ENCODE data around the gene MAGIX. TPM values are rescaled to one million over a fixed set of nuclear protein-coding genes. Genes with fewer than 3 reads are reported as not detected.

MAGIX gene
- total RNA-seq, 2 experiments from 2014 or later: 0.87 to 1.0 TPM

DNA sequence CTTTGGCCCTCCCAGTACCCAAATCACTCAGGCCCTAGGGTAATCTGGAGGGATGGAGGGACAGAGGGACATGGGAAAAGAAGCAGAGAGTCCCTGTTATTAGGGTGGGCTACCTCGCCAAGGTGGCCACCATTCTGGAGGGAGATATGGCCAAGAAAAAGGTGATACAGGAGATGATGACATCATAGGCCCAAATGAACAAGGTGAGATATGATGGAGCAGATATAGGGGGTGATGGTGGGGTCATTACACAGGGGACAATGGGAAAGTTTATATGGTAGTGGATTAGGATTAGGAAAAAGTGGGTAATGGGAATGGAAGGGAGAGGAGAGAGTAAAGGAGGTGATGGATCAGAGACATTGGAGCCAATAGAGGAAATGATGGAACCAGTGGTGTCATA lies 50.3 kb downstream of the MAGIX start:
- H3K4me1 Mint-ChIP-seq (ENCODE audit: low read depth): no peaks in the 10 kb centered on the region
- DNase-seq: no peak
- H3K27me3 Mint-ChIP-seq: no peaks in the 10 kb centered on the region
- intact Hi-C loops (cut with micrococcal nuclease): no loop called here
- no peaks in the 10 kb centered on the region for H3K9me3 Mint-ChIP-seq
- no peak overlapping the region for H3K27ac Mint-ChIP-seq
- H3K36me3 Mint-ChIP-seq: no peaks in the 10 kb centered on the region
- no peak overlapping the region for H3K4me3 Mint-ChIP-seq
- POLR2A ChIA-PET: no interaction called here
- CTCF ChIA-PET: no interaction called here

DNA sequence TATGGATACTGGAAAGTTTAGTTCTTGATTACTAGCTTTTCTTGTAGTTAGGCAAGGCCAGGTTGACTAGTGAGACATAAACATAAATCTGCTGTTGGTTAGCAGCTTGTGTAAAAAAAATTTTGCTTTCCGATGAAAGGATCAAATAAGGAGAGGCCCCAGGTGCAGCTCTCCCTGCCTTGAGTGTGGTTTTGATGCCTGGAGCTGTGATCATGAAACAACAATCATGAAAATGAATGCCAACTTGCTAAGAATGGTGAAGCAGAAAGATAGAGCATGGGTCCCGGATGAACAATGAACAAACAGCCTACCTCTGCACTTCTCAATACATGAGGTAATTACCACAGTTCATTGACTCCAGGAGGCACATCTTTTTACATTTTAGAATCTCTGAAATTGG lies 51.9 kb downstream of the MAGIX start:
- ChIA-PET POLR2A (no interaction called here), CTCF (interaction anchor here (1.0 kb wide), 1 partner anchor 22 kb away, joined by 3 read pairs; no protein-coding TSS in a partner anchor)
- Mint-ChIP-seq H3K9me3 (no peaks in the 10 kb centered on the region), H3K36me3 (no peaks in the 10 kb centered on the region), H3K27me3 (no peaks in the 10 kb centered on the region), H3K4me1 (ENCODE audit: low read depth) (no peaks in the 10 kb centered on the region), H3K27ac (no peak overlapping the region), H3K4me3 (no peak overlapping the region)
- intact Hi-C loops (cut with micrococcal nuclease): no loop called here
- no peak for DNase-seq

DNA sequence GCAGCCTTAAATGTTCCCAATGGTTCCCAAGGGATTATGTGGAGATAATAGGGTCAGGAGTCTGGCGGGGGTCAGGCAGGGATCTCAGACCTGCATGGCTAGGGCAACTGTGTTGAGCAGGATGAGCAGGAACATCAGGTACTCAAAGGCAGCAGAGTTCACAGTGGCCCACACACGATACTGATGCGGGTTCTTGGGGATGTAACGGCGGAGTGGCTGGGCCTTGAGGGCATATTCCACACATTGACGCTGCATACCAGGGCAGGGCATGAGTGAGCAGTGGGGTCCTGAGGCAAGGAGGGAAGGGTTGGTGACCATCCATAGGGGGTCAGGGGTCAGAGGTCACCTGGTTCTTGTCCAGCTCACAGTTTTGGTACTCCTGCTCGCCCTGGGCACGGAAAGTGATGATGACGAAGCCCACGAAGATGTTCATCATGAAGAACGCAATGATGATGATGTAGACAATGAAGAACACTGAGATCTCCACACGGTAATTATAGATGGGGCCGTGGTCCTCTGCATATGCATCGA lies 52.5 kb downstream of the MAGIX start:
- Mint-ChIP-seq H3K27me3 (no peaks in the 10 kb centered on the region), H3K27ac (no peak overlapping the region), H3K9me3 (no peaks in the 10 kb centered on the region), H3K4me3 (no peak overlapping the region), H3K36me3 (no peaks in the 10 kb centered on the region), H3K4me1 (ENCODE audit: low read depth) (peaks cover 3% of the 10 kb centered on the region)
- DNase-seq: no peak
- POLR2A ChIA-PET: no interaction called here
- CTCF ChIA-PET: interaction anchor here (1.0 kb wide), 1 partner anchor 23 kb away, joined by 3 read pairs; no protein-coding TSS in a partner anchor
- intact Hi-C loops (cut with micrococcal nuclease): no loop called here

Other genes with a start within 250 kb of the MAGIX start
- gene PIM2, start 243.7 kb upstream of the MAGIX start, total RNA-seq: 100 to 1,000 TPM; 386 to 401 TPM
- 10 to 100 TPM; 83.4 to 85.4 TPM for gene OTUD5, start 205.2 kb upstream of the MAGIX start, total RNA-seq
- gene KCND1, start 190.9 kb upstream of the MAGIX start, total RNA-seq: 1 to 10 TPM; 2.4 to 2.5 TPM
- gene GRIPAP1, start 160.5 kb upstream of the MAGIX start, total RNA-seq: 10 to 100 TPM; 76.1 to 78.4 TPM
- 10 to 100 TPM; 29.0 to 29.1 TPM for gene TFE3, start 119.4 kb upstream of the MAGIX start, total RNA-seq
- gene CCDC120, start 103.8 kb upstream of the MAGIX start, total RNA-seq: 1 to 10 TPM; 2.7 to 3.6 TPM
- 10 to 100 TPM; 13.2 TPM for gene PRAF2, start 88.8 kb upstream of the MAGIX start, total RNA-seq
- gene WDR45, start 82.9 kb upstream of the MAGIX start, total RNA-seq: 10 to 100 TPM; 23.3 to 28.9 TPM
- gene GPKOW, start 39.0 kb upstream of the MAGIX start, total RNA-seq: 10 to 100 TPM; 22.0 to 22.6 TPM
- 100 to 1,000 TPM; 222 to 234 TPM for gene PLP2, start 9.1 kb downstream of the MAGIX start, total RNA-seq
- gene PRICKLE3, start 23.6 kb downstream of the MAGIX start, total RNA-seq: 10 to 100 TPM; 18.1 to 20.1 TPM
- gene SYP, start 37.4 kb downstream of the MAGIX start, total RNA-seq: 1 to 10 TPM; 5.3 to 5.4 TPM
- gene CACNA1F, start 70.6 kb downstream of the MAGIX start, total RNA-seq: under 1 TPM; 0.51 to 0.74 TPM
- 10 to 100 TPM; 21.0 to 21.1 TPM for gene CCDC22, start 72.7 kb downstream of the MAGIX start, total RNA-seq
- gene FOXP3, start 102.0 kb downstream of the MAGIX start, total RNA-seq: 10 to 100 TPM; 23.1 to 23.8 TPM
- gene PPP1R3F, start 107.0 kb downstream of the MAGIX start, total RNA-seq: 1 to 10 TPM; 7.0 to 8.1 TPM
- not detected for gene GAGE10, start 140.9 kb downstream of the MAGIX start, total RNA-seq
- gene GAGE12J, start 159.3 kb downstream of the MAGIX start, total RNA-seq: not detected
- not detected for gene GAGE13, start 168.8 kb downstream of the MAGIX start, total RNA-seq

All from activated CD4-positive, alpha-beta memory T cell treated with anti-CD3 and anti-CD28 coated beads for 36 hours (primary cell).